HG03097 (cell line): ENCODE results near the gene CDH6.

ENCODE experiments used
- ATAC-seq: cut with Tn5 transposase; IDR thresholded peaks from one replicate; pipeline ENCODE4 v1.9.1; 2021; ENCODE audit not compliant: unreplicated experiment, low FRiP score

Gene CDH6

DNA sequence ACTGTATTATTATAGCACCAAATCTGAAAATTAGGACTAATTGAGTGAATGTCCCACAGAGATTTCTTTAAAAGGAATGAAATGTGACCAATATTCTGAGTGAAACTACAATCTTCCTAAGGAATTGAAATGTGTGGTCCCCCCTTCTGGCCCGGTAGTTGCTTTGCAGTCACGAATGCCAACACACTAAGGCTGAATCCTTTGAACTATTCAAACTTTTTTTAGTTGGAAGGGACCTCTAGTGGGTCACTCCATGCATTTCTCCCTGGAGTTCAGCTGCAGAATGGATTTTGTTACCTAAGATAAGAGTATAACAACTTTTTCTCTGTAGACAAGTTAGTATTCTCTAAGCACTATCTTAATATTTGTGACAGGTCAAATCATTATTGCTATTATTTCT, 2.8 kb downstream of the CDH6 start:
- ATAC-seq: no peak

DNA sequence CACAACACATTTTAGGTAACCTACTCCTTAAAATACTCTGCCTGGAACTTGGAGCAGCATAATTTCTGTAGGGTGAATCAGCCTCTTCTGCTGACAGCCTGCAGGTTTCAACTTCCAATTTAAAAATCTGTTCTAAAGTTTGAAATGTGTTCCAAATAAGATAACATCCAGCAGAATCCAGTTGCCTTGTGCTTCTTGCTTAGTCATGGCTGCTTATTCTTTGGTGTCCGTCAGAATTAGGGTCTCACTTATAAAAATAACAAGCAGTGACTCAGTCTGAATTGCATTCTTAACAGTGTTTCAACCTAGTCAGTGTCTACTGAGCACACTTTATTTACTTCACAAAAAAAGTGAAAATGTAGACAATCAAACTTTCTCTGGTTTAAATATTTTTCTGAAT, 3.7 kb downstream of the CDH6 start:
- no peak for ATAC-seq

DNA sequence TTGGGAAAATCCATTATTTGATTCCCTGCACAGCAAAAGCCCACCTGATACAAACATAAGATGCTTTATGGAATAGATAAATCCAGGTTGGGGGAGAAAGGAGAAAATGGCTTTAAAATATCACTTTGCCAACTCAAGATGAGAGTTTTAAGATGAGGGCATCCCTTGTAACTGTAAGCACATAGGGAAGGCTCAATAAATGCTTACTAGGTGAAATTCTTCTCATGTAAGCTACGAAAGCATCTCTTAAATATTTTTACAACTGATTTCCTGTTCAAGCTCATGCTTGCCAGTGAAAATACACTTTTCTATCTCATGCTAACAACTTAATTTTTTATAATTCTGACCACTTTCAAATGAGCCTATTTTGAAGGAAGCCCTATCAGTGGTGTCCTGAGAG, 11.5 kb downstream of the CDH6 start:
- ATAC-seq: no peak

DNA sequence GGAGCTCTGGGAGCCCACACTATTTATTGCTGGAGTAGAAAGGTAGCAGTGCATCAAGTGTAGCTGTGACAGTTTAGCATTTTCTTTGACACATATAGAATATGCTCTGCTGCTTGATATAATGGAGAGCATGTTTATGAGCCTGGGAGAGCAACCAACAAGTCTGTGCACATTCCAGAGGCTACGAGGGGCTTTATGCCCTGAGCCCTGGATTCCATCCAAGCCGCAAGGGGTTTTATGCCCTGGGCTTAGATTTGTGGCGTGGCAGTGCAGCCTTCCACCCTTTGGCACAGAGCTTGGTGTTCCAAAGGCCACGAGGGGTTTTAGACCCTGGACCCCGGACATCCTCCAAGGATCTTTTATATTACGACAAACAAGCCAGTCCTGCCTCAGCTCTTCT, 14.6 kb downstream of the CDH6 start:
- ATAC-seq: no peak

DNA sequence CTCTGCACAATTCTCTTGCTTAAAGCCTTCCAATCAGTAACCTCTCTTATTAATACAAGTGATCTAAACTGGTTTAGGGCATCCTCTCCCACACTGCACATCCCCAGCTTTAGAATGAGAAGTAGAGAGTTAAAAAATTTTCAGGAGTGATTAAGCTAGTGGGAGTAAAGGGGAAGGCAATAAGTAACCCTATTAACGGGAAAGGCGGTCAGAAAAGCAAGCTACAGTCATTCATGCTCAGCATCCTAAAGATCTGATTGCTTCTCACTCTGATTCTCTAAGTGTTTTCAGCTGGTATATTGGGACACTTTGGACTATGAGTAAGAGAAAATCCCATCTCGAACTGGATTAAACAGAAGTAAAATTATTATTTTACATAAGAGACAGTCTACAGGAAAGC, 15.8 kb downstream of the CDH6 start:
- ATAC-seq: no peak

DNA sequence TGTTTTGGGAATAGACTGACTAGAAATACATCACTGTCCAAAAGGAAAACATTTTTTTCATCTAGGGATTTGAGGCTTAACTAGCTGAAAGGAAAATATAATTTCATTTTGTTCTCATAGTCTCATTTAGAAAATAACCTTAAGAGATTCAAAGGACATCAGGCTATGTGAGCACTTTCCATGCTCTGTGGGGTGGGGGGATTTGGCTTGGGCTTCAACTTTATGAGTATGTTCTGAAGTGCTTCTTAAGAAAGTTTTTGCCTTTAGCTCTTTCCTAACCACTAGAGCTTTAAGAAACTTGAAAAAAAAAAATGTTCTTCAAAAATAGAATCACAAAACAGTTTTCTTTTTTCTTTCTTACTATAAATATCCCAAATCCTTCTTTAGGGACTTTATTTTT, 17.6 kb downstream of the CDH6 start:
- ATAC-seq: no peak

DNA sequence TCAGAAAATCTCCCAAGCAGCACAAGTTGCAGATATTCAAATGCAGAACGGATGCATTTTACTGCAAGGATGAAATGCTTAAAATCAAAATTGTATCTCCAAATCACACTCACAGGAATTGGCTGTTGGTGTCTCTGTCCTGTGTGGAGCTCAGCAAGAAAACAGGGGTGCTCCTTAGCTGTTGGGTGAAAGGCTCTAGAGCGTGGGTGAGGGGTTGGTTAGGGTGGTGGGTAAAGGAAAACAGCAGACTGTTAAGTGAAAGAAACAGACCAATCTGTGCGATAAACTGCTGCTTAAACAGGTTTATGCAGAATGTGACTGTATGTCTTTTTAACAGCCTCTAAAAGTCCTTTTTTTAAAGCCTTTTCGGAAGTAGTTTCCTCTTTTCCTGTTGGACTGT, 19.8 kb downstream of the CDH6 start:
- ATAC-seq: no peak

DNA sequence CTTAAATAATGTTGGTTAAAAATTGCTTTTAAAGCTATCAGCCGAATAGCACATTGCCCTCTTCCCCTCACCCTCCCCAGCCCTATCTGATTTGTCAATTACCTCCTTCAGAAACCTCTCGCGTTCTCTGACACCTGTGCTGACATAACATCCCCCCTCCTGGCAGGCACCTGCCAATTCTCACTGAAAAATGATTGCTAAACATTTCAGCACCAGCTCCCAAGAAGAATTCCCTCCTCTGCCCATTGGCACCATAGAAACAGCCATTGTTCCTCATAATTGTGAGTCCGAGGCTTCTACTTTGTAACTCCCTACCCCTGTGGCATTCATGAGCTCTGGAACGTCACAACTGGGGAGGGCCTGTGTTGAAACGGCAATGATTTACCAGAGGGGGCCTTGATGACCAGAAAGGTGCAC, 20.2 kb downstream of the CDH6 start:
- ATAC-seq: no peak

DNA sequence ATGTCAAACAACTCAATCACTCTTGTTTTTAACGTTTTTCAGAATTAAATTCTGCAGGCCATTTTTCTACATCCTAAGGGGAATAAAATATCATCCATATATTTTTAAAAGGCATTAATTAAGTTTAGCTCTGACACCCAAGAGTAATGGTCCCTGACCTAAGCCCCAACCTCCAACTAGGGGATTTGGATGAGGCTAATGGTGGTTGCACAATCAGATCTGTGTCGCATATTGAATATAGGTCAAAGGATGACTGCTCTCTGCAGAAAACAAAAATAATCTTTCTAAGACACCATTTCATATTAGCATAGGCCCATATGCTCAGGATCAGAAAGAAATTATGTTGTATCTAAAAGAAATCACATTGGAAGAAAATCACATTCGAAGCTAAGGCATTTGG, 20.7 kb downstream of the CDH6 start:
- no peak for ATAC-seq

DNA sequence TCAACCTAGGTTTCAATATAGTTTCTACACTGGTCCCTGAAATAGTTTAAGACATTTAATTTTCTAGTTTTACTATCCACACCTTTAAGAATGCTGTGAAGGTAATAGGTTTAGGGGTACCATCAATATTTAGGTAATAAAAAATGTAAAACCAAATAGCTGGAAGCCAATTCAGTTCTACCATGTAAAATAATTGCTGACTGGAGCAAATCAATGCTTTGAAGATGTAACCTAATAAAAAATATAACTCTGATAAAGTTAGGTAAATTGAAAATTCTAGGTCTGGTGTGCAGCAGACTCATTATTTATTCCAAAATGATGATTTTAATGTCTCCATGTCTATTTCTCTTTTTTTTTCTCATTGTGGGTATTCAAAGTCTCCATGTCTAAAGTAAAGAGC, 21.8 kb downstream of the CDH6 start:
- ATAC-seq: no peak

DNA sequence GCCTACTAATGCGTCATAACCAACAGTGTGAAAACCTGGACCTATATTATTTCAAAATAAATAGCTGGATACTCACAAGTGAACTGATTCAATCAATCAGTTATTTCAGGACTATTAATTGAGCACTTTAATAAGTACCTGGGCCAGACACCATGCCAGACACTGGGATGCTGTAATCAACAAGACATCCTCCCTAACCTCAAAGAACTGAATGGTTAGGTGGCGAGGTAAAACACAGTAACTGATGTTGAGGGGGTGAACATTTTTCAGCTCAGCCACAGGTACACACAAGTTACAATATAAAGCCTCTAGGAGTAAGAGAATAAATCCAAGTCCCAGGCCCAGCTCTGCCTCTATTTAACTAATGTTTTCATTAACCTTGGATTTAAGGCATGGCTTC, 24.0 kb downstream of the CDH6 start:
- no peak for ATAC-seq

DNA sequence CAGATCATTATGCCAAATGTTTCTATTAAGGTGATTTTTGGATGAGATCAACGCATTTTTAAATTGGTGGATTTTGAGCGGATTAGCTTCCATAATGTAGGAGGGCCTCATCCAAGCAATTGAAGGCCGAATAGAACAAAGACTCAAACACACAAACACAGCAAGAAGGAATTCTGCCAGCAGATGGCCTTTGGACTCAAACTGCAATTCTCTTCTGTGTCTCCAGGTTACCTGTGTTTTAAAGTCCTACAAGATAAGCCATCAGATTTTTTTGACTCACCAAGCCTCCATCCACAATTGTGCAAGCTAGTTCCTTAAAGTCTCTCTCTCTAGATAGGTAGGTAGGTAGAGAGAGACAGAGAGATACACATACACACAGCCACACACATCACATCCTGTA, 25.5 kb downstream of the CDH6 start:
- no peak for ATAC-seq

DNA sequence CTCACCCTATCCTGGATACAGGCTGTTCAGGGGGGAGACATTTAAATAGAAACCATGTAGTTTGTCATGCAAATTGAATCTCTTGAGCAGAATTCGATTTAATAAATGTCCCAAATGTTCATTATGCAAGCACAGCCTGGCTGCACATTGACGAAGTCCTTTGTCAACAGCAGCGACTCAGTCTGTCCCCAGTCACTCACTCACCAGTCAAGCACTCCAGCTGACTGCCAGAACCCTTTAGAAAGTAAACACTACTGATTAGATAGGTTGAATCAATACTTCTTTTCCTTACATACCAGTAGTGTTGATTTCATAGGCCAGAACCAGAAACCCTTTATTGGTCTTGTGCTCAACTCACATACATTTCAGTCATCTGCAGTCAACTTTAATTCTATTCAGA, 27.5 kb downstream of the CDH6 start:
- no peak for ATAC-seq

DNA sequence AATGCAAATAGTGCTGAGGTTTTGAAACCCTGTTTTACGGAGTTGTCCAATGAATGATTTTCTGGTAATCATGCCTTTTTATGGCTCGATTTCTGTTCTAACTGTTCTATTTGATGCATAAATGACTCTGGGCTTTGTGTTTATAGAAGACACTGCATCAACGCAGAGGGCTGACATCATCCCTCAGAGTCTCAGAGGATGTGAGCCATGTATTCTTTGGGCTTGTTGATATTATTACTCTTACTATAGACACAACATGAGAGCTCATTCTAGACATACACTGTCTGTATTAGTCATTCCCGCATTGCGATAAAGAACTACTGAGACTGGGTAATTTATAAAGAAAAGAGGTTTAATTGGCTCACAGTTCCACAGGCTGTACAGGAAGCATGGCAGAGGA, 31.6 kb downstream of the CDH6 start:
- no peak for ATAC-seq

DNA sequence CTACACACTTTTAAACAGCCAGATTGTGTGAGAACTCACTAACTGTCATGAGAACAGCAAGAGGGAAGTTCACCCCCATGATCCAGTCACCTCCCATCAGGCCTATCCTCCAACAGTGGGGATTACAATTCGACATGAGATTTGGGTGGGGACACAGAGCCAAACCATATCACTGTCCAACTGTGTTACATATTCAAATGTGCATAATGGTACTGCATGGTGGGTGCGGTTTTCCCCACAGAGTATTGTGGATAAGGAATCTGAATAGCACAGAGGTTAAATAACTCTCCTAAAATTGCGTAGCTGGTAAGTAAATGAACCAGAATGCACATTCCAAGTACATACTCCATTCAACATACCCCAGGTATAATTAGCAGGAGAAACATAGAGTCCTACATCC, 32.1 kb downstream of the CDH6 start:
- no peak for ATAC-seq

DNA sequence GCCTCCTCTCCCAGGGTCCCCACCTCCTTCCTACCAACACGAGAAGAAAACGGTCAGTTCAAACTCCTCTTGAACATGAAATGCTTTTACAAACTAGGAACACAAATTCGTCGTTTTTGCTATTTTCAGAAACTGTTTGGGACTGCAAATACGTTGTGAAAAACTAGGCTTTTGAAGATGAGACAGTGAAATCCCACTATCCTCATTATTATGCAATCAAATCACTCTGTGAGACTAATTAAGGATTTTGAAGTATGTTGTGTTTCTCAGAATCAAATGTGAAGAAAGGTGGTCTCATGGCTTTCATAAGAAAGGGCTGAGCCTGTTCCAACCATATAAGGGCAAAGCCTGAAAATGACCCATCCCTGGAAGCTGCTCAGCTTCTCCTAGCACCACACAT, 33.2 kb downstream of the CDH6 start:
- no peak for ATAC-seq

DNA sequence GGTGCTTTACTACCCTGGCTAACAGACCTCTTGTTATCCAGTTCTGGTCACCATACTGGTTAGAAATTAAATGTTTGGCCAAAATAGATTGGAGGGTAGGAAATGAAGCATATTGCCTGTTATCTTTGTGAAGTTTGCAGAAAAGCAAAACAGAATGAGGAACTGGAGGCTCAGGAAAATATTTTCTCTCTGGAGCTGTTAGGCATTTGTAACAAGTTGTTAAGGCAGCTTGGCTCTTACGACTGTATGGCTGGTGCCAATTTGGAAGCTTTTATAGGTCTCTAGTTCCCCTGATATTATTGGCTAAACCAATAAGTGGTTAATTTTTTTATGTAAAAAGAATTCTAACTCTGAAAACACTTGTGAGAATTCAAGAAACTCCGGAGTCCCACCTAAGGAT, 35.8 kb downstream of the CDH6 start:
- no peak for ATAC-seq

DNA sequence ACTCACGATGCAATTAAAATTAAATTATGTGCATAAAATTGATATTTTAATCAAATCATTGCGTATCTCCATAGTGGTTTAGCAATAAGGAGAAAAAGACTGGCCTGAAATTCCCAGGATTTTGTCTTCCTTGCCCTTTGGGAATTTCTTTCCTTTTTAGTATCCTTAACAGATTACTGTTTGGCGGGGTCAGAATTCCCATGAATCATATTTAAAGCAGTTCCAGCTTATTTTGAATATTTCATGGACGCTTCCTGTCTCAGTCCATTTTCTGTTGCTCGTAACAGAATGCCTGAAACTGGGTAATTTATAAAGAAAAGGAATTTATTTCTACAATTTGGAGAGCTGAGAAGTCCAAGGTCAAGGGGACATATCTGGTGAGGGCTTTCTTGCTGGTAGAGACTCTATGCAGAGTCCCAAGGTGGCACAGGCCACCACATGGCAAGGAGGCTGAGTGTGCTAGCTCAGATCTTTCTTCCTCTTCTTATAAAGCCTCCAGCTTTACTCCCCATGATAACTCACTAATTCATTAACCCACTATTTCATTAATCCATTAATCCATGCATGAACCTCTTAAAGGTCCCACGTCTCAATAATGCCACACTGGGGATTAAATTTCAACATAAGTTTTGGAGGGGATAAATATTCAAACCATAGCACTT, 37.8 kb downstream of the CDH6 start:
- ATAC-seq: no peak

DNA sequence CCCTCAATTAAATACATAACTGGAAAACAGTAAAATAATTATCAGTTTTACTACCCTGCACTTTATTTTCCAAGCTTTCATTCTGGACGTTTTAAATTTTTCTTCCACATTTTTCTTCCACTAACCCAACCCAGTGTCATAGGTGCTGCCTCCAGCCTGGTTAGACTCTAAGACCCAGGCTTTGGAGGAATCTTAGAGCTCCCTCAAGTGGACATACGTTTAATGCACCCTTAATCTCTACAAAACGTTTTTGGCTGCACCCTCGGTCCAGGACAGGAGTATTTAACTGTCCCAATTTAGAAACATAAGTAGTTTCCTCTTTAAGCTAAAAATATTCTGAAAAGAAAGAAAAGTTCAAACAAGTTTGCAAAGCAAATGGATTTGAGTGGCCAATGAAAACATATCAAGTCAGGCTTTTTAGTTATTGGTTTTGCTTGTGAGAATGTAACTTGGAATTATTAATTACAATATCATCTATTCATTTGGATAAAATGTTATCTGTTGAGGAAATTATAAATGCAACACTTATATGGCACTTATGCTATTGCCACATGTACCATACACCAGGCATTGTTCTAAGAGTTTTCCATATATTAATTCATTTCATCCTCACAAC, 38.9 kb downstream of the CDH6 start:
- ATAC-seq: peak; percentile 63

DNA sequence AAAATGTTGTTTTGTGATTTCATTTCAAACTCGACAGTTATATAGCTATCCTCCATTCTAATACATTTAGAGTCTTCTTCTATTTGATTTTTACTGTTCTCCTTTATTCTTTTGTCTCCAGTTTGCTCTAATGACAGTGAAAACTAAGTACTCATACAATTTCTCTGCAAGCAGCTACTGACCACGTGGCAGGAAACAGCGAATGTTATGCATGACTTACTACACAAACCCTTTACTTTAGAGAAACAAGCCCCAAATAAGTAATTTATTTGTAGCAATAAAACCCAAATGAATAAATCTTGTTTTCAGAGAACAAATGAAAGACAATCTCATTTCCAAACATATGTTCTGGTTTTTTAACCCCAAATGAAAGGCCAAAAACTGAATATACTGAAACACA, 41.9 kb downstream of the CDH6 start:
- no peak for ATAC-seq

DNA sequence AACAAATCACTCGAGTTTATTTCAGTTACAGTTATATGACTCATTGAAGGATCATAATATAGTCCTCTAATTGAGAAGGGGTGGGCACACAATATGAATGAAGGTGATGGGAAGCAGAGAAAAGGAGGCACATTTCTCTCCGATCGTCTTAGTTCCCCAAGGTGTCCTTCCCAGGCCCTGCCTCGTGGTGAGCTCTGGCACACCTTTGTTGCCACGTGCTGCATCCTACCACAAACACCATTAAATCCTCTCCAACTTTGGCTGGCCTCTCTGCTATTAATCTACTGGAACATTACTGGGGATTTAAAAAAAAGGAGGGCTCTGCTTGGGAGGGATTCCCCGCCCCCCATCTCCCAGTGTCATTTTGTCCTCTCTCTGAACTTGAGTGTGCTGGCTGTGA, 42.9 kb downstream of the CDH6 start:
- no peak for ATAC-seq

DNA sequence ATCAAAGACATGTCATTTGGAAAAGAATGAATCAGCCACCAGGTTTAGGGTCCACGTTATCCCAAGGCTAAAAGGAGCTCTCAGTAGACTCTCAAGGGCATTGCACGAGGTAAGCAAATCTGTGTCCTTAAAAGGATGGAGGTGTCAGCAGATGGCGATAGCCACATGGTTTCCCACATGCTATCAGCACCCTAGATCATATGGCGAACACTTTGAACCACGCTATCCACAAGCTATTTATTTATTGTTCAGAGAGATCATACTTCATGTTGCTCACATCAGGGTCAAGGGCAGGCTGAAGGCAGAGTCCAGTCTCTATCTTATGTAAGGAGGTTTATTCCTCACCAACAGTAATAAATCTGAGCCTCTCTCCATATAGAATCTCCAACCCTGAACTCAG, 43.7 kb downstream of the CDH6 start:
- no peak for ATAC-seq

DNA sequence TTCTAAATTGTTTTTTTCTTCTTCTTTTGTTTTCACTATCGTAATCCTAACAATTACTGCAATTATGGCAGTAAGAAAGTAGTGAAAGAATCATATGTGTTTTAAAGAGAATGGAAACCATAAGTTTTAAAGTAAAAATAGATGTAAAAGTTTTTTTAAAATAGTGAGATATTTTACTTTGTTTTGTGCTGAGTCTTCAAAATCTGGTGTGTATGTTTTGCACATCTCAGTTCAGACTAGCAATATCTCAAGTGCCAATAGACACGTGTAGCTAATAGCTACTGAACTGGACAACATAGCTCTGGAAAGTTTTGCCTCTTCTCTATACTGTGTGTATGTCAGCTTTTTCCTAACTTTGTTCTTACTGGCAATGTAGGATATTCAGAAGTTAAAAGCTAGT, 45.0 kb downstream of the CDH6 start:
- no peak for ATAC-seq
